LHCN-M2 (cell line): ENCODE results near the gene CCDC80. TPM values are rescaled to one million over a fixed set of nuclear protein-coding genes. Genes with fewer than 3 reads are reported as not detected.
"Not testable (repeated sequence)": the region's sequence is repeated elsewhere in the genome, so short reads cannot be mapped to it uniquely, and the experiment has no call there.

ENCODE experiments used
- DNase-seq: peaks from one replicate; pipeline ENCODE4 v3.0.0-alpha.2; 2012; ENCODE audit warnings: low read depth
- polyA plus RNA-seq: library from polyadenylated mRNA; unstranded; fragments of >200 nt; gene quantifications from one replicate; pipeline ENCODE4 v1.2.1, GENCODE V29; 2012; ENCODE audit warnings: missing spikeins
- total RNA-seq: library from RNA; depleted of rRNA; stranded (reverse); fragments of >200 nt; gene quantifications from 2 replicates; pipeline ENCODE4 v1.2.3, GENCODE V29; 2014; rRNA removed

Gene CCDC80
- 96.0 and 137 TPM in 2 replicates for total RNA-seq
- 544 TPM for polyA plus RNA-seq

GRCh38 chr3:112640930-112641801 lies at the start of gene CCDC80:
CCDC80 (minus strand) TSS chr3:112641143; CDS start chr3:112639905, 1,238 bp downstream.
- peak; percentile 97 for DNase-seq

GRCh38 chr3:112689989-112690388 lies 49.0 kb upstream of the CCDC80 start:
- DNase-seq: no peak

GRCh38 chr3:112689385-112689784 lies 48.4 kb upstream of the CCDC80 start:
- no peak for DNase-seq

- no peak for DNase-seq
Observed at GRCh38 chr3:112688819-112689218, 47.9 kb upstream of the CCDC80 start.

- DNase-seq: no peak
Observed at GRCh38 chr3:112688085-112688769, 47.3 kb upstream of the CCDC80 start.

- DNase-seq: no peak
Observed at GRCh38 chr3:112687616-112688015, 46.7 kb upstream of the CCDC80 start.

- no peak for DNase-seq
Observed at GRCh38 chr3:112687211-112687610, 46.3 kb upstream of the CCDC80 start.

- no peak for DNase-seq
Observed at GRCh38 chr3:112685956-112686799, 45.2 kb upstream of the CCDC80 start.

- DNase-seq: peak; percentile 54
Observed at GRCh38 chr3:112685420-112685819, 44.5 kb upstream of the CCDC80 start.

GRCh38 chr3:112682361-112682760 lies 41.4 kb upstream of the CCDC80 start:
- no peak for DNase-seq

- DNase-seq: peak; percentile 59
Observed at GRCh38 chr3:112681822-112682325, 40.9 kb upstream of the CCDC80 start.

GRCh38 chr3:112676659-112677234 lies 35.8 kb upstream of the CCDC80 start:
- peak; percentile 99 for DNase-seq

GRCh38 chr3:112675943-112676535 lies 35.1 kb upstream of the CCDC80 start:
- no peak for DNase-seq

GRCh38 chr3:112675349-112675748 lies 34.4 kb upstream of the CCDC80 start:
- DNase-seq: no peak

GRCh38 chr3:112672716-112673541 lies 32.0 kb upstream of the CCDC80 start:
- DNase-seq: no peak

GRCh38 chr3:112671930-112672715 lies 31.2 kb upstream of the CCDC80 start:
- peak; percentile 92 for DNase-seq

GRCh38 chr3:112670824-112671223 lies 29.9 kb upstream of the CCDC80 start:
- DNase-seq: no peak

GRCh38 chr3:112667599-112667998 lies 26.7 kb upstream of the CCDC80 start:
- no peak for DNase-seq

GRCh38 chr3:112665009-112665408 lies 24.1 kb upstream of the CCDC80 start:
- not testable (repeated sequence) for DNase-seq
